Stimulated activated CD4-positive, alpha-beta T cell treated with anti-CD3 and anti-CD28 coated beads, Interleukin-1b, Interleukin-23, amount 100 ng/mL, for 4 hours (primary cell): ENCODE measurements around the gene KCNJ12.
"Not testable (repeated sequence)": the region's sequence is repeated elsewhere in the genome, so short reads cannot be mapped to it uniquely, and the experiment has no call there.

ENCODE experiments used
- DNase-seq, 2 donors: peaks; one replicate each; pipeline ENCODE4 v3.0.0-alpha.2; 2020; ENCODE audit warnings: low read depth in 2 of 2

The KCNJ12 gene

GRCh38 chr17:21406616-21407404 is 30.7 kb downstream of the KCNJ12 start:
- not testable (repeated sequence) for DNase-seq

GRCh38 chr17:21407752-21408151 is 31.6 kb downstream of the KCNJ12 start:
- DNase-seq, result not testable (repeated sequence)

GRCh38 chr17:21408224-21408623 is 32.1 kb downstream of the KCNJ12 start:
- not testable (repeated sequence) for DNase-seq

GRCh38 chr17:21408766-21409300 is 32.7 kb downstream of the KCNJ12 start:
- DNase-seq, result not testable (repeated sequence)

GRCh38 chr17:21409388-21409787 is 33.2 kb downstream of the KCNJ12 start:
- not testable (repeated sequence) for DNase-seq

- DNase-seq, result not testable (repeated sequence)
Observed at GRCh38 chr17:21409971-21410370, 33.8 kb downstream of the KCNJ12 start.

GRCh38 chr17:21410371-21410770 is 34.2 kb downstream of the KCNJ12 start:
- DNase-seq, result not testable (repeated sequence)

- DNase-seq, result not testable (repeated sequence)
Observed at GRCh38 chr17:21410906-21411678, 34.9 kb downstream of the KCNJ12 start.

GRCh38 chr17:21411679-21412205 is 35.6 kb downstream of the KCNJ12 start:
- DNase-seq, result not testable (repeated sequence)

- not testable (repeated sequence) for DNase-seq
Observed at GRCh38 chr17:21412207-21412681, 36.1 kb downstream of the KCNJ12 start.

- not testable (repeated sequence) for DNase-seq
Observed at GRCh38 chr17:21413570-21414279, 37.6 kb downstream of the KCNJ12 start.

- not testable (repeated sequence) for DNase-seq
Observed at GRCh38 chr17:21414616-21415015, 38.5 kb downstream of the KCNJ12 start.

- DNase-seq, result not testable (repeated sequence)
Observed at GRCh38 chr17:21415166-21415990, 39.2 kb downstream of the KCNJ12 start.

- not testable (repeated sequence) for DNase-seq
Observed at GRCh38 chr17:21416471-21416981, 40.4 kb downstream of the KCNJ12 start.

- not testable (repeated sequence) for DNase-seq
Observed at GRCh38 chr17:21417349-21417748, 41.2 kb downstream of the KCNJ12 start.

- DNase-seq, result no peak
Observed at GRCh38 chr17:21417921-21418320, 41.8 kb downstream of the KCNJ12 start.

GRCh38 chr17:21418446-21419298 is 42.5 kb downstream of the KCNJ12 start:
- no peak for DNase-seq

GRCh38 chr17:21419299-21420239 is 43.4 kb downstream of the KCNJ12 start:
- DNase-seq, result peak in 1 of 2 donors; percentile 26
